Esophagus squamous epithelium (tissue), 4 donors: Measurements from ENCODE around the gene ANKRD31.

Source experiments
- POLR2A ChIP-seq, 4 donors: fragments of 450-650 bp; IDR thresholded peaks; one replicate each; pipeline ENCODE4 v1.6.1; 2017; ENCODE audit warnings: antibody characterized with exemption in 4 of 4, mild to moderate bottlenecking in 4 of 4, moderate library complexity in 3 of 4
- TF ChIP-seq, protein P1 (sequence below), 6 experiments: fragments of 450-650 bp in 4 of 6; fragments of 200-600 bp in 2 of 6; sonication (generic) in 2 of 6; IDR thresholded peaks; one replicate each; pipeline ENCODE4 v1.5.1; 2016 to 2019; ENCODE audit warnings: antibody characterized with exemption in 6 of 6, mild to moderate bottlenecking in 4 of 6, moderate library complexity in 4 of 6

DNA sequence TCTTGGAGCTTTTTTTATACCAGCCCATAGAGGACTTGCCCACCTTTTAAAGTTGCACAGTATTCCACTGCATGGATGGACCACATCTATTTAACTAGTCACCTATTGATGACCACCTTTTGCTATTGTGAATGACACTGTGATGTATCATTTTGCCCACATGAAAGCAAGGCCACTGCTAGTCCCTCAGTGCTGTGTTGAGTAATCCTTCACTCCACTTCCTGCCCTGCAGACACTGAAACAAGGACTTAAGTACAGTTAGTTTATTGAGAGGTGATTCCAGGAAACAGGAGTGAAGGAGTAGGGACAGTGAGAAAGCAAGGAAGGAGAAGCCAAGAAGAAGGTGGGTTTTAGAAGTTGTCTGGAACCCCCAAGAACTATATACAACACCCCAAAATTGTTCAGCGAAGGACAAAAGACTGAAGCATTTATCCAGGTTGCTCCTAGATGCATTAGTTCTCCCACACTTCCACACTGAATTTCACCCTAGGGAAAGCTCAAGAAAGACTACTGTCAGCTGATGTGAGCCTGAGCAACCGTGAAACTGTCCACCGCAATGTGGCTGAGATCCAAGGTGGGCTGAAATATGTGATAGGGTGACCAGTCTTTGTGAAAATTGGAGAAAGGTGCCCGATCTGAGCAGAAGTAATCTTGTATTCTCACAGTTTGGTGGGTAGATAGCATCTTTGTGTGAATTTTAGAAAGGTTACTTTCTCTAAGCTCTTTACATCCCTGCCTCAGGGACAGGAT, 45.2 kb upstream of the ANKRD31 start:
- TF ChIP-seq, protein P1, sequence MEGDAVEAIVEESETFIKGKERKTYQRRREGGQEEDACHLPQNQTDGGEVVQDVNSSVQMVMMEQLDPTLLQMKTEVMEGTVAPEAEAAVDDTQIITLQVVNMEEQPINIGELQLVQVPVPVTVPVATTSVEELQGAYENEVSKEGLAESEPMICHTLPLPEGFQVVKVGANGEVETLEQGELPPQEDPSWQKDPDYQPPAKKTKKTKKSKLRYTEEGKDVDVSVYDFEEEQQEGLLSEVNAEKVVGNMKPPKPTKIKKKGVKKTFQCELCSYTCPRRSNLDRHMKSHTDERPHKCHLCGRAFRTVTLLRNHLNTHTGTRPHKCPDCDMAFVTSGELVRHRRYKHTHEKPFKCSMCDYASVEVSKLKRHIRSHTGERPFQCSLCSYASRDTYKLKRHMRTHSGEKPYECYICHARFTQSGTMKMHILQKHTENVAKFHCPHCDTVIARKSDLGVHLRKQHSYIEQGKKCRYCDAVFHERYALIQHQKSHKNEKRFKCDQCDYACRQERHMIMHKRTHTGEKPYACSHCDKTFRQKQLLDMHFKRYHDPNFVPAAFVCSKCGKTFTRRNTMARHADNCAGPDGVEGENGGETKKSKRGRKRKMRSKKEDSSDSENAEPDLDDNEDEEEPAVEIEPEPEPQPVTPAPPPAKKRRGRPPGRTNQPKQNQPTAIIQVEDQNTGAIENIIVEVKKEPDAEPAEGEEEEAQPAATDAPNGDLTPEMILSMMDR (IDR thresholded peaks at IDR 0.05), result no peak
- no peak for TF ChIP-seq POLR2A (IDR thresholded peaks at IDR 0.05)
